GM06990 (cell line): ENCODE results near the gene MIER2.

Experiments
- DNase-seq: peaks from one replicate; pipeline ENCODE4 v3.0.0-alpha.2; 2011; ENCODE audit not compliant: insufficient read length; ENCODE audit errors: extremely low read depth
- H3K27me3 ChIP-seq: replicated peaks from 2 replicates; pipeline ENCODE4 v1.6.0; 2011; ENCODE audit warnings: low read length; ENCODE audit not compliant: control insufficient read depth, insufficient read depth
- H3K36me3 ChIP-seq: 2 replicates; pipeline ENCODE4 v1.5.1; 2011; ENCODE audit warnings: low read length; ENCODE audit not compliant: control insufficient read depth, insufficient read depth
- H3K4me3 ChIP-seq: replicated peaks from 2 replicates; pipeline ENCODE4 v1.5.1; 2011; ENCODE audit warnings: low read depth, mild to moderate bottlenecking, control low read depth, low read length
- TF ChIP-seq, protein P1 (sequence below): IDR thresholded peaks from 2 replicates; pipeline ENCODE4 v1.5.1; 2011; ENCODE audit warnings: low read length, control low read depth, mild to moderate bottlenecking, inconsistent platforms; ENCODE audit not compliant: insufficient read depth, poor library complexity, severe bottlenecking

The MIER2 gene

DNA sequence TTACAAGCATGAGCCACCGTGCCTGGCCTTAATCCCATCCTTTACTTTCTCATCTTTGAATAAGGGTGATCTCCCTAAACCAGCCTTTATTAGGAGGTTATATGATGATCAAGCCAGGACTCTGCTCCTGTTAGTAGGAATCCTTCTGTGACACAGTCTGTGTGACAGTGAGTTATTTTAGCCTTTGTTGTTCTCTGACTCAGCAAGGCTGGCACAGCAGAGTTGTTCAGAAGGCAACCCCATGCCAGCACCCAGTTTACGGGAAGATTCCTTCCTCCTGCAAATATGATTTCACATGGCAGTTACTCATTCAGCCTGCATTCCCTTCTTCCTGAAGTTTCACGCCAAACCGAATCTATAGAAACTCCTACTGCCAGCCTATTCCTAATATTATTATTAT, 10.5 kb upstream of the MIER2 start:
- no peak for DNase-seq
- Histone ChIP-seq H3K27me3 (no peaks in the 10 kb centered on the region), H3K36me3 (no peaks in the 10 kb centered on the region), H3K4me3 (no peak overlapping the region)
- TF ChIP-seq, protein P1, sequence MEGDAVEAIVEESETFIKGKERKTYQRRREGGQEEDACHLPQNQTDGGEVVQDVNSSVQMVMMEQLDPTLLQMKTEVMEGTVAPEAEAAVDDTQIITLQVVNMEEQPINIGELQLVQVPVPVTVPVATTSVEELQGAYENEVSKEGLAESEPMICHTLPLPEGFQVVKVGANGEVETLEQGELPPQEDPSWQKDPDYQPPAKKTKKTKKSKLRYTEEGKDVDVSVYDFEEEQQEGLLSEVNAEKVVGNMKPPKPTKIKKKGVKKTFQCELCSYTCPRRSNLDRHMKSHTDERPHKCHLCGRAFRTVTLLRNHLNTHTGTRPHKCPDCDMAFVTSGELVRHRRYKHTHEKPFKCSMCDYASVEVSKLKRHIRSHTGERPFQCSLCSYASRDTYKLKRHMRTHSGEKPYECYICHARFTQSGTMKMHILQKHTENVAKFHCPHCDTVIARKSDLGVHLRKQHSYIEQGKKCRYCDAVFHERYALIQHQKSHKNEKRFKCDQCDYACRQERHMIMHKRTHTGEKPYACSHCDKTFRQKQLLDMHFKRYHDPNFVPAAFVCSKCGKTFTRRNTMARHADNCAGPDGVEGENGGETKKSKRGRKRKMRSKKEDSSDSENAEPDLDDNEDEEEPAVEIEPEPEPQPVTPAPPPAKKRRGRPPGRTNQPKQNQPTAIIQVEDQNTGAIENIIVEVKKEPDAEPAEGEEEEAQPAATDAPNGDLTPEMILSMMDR, result no peak

DNA sequence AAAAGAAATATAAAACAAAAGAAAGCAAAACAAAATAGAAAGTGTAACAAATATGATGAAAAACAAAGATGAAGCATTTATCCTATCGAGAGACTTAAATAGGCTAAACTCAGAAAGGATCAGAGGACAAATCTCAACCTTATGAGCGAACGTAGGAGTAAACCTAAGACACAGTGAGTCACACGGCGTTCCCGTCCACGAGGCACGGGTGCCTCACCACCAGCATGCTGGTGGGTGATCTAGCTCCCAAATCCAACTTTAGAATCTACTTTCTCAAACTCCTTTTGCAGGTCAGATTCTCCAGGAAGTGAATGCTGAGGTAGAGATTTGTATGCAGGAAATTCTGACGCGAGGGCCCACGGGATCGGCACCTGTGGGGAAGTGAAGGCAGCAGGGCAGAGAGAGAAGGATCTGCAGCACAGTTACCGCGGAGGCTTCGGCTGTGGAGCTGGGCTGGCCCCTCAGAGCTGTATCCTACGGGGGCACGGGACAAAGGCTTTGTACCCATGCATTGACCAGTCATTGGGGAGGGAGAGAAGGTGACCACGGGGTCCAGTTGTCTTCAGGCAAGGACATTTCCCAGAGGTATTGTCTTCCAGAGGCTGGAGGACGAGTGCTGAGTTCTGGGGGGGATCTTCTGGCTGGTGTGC, 7.5 kb upstream of the MIER2 start:
- DNase-seq, result no peak
- TF ChIP-seq, protein P1, result no peak
- Histone ChIP-seq H3K4me3 (no peak overlapping the region), H3K27me3 (no peaks in the 10 kb centered on the region), H3K36me3 (no peaks in the 10 kb centered on the region)

DNA sequence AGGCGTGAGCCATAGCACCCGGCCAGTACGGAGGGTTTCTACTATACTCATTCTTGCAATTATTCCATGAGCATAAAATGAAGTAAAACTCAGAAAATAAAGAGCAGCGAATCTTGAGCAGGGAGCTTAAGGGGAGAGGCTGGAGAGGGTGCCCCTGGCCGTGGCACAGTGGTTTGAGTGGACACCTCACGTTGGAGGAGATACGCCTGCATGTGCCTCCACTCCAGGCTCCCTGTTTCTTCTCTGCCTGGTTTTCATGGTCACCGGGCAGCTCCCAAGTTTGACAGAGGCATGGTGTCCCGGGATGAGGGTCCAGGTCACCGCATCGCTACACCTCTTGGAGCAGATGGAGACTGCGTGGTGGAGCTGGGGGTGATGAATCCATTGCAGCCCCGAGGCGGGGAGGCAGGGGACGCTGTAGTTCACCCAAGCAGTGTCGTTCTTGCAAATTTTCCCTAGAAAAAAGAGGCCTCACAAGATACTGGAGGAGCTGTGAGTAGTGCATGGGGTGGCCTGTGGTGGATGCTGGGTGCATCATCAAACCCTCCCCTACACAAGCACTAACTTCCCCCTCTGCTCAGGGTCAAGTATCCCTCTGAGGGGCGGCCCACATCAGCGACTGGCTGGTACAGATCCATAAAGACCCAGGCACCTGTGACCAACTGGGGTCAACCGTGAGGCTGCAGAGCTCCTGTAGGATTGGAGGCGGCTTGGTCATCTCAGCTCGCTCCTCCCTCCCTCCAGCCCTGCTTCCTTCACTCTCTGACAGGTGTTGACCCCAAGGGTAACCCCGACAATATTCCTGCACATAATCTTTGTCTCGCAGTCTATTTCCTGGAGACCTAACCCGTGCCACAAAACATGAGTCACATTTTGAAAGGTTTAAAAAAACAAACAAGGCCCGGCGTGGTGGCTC, 3.6 kb upstream of the MIER2 start:
- TF ChIP-seq, protein P1, result peak; percentile 5

DNA sequence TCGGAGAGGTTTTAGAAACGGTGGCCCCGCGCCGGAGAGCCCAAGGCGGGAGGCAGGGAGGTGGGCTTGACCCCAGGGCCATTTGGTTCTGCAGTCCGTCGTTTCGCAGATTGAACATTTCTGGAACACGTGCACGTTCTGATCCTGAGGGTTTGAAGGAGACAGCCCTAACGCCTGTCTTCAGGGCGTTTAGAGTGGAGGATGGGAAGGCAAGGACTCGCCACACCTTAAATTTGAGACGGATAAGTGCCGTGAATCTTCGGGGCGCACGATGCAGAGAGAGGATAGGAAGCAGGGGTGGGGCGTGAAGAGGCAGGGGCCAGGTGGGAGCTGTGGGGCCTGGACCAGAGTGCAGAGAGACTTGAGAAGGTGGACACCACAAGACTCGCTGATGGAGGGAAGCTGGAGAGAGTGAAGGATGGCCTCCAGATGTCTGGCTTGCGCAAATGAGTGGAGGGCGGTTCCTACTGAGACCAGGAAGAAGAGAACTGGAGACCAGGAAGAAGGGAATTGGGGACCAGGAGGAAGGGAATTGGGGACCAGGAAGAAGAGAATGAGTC, 804 bp upstream of the MIER2 start:
- H3K4me3 ChIP-seq, result no peak overlapping the region
- H3K36me3 ChIP-seq, result no peaks in the 10 kb centered on the region; the same call in 1 of the 2 replicates
- no peak for DNase-seq
- TF ChIP-seq, protein P1, result no peak
- no peaks in the 10 kb centered on the region for H3K27me3 ChIP-seq

More for the DNA sequence above, 3.6 kb upstream of the MIER2 start:
- Histone ChIP-seq H3K4me3 (no peak overlapping the region), H3K27me3 (no peaks in the 10 kb centered on the region), H3K36me3 (no peaks in the 10 kb centered on the region)
- DNase-seq, result no peak

DNA sequence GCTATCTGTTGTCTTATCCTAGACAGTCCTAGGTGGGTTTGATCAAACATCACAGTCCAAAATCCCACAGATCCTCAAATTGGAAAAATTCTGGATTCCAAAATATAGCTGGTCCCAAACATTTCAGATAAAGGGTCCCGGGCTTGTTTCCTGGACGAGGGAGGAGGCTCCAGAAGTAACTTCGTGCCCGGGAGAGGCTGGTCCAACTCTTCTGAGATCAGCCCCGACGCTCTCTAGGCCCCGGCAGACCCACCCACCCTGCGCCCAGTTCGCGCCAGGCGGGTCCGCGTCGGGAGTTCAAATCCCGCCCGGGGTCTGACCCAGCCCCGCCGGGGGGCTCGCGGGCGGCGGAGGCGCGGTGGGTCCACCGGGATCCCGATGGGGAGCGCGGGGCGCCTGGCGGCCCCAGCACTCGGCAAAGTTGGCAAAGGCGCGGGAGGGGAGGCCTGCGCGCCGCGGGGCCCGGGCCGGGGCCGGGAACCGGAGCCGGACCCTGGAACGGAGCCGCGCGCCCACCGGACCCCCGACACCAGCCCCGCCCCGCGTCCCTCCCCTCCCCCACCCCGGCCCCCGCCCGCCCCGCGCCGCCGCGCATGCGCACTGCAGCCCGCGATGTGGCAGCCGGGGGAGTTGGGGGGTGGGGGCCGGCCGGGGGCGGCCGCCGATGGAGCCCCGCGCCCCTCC, 513 bp downstream of the MIER2 start:
- TF ChIP-seq, protein P1, result no peak
- H3K4me3 ChIP-seq, result peak overlapping the region; percentile 64

More for the DNA sequence above, 513 bp downstream of the MIER2 start:
- Histone ChIP-seq H3K36me3 (no peaks in the 10 kb centered on the region; the same call in 1 of the 2 replicates), H3K27me3 (no peaks in the 10 kb centered on the region)
- DNase-seq, result no peak
